Measurements from ENCODE around the gene NDUFB2.

GRCh38 chr7:140726281-140726680 lies 29.8 kb downstream of the NDUFB2 start:
- TF ChIP-seq CTCF (IDR thresholded peaks at IDR 0.05) = peak; percentile 34
- TF ChIP-seq EZH2 (IDR thresholded peaks at IDR 0.05; ENCODE audit: borderline replicate concordance, insufficient read depth, low read depth, low read length, poor library complexity, severe bottlenecking) = no peak
